DOHH2 (cell line): Measurements from ENCODE around the gene TNRC6A.
"Not testable (repeated sequence)": the region's sequence is repeated elsewhere in the genome, so short reads cannot be mapped to it uniquely, and the experiment has no call there.

Source experiments
- H3F3A ChIP-seq: fragments of 200-600 bp; sonication (generic), shearing (Covaris generic); 2 replicates; pipeline ENCODE4 v1.6.0; 2016; ENCODE audit warnings: antibody characterized with exemption, mild to moderate bottlenecking; ENCODE audit not compliant: control insufficient read depth, insufficient read depth
- H3K27ac ChIP-seq: fragments of 200-600 bp; sonication (generic); 2 replicates; pipeline ENCODE4 v1.5.1; 2014; ENCODE audit warnings: low read depth, mild to moderate bottlenecking, low read length, moderate library complexity
- H3K27me3 ChIP-seq: fragments of 200-600 bp; sonication (generic); 2 replicates; pipeline ENCODE4 v1.6.1; 2014; ENCODE audit warnings: mild to moderate bottlenecking, low read length, mixed read lengths; ENCODE audit not compliant: control insufficient read depth
- H3K36me3 ChIP-seq: fragments of 200-600 bp; sonication (generic); 2 replicates; pipeline ENCODE4 v1.6.1; 2014; ENCODE audit warnings: mild to moderate bottlenecking, low read length, moderate library complexity, mixed read lengths; ENCODE audit not compliant: control insufficient read depth
- H3K4me1 ChIP-seq: fragments of 200-600 bp; sonication (generic); 2 replicates; pipeline ENCODE4 v1.6.1; 2014; ENCODE audit warnings: mild to moderate bottlenecking, low read length, mixed read lengths; ENCODE audit not compliant: control insufficient read depth
- H3K4me2 ChIP-seq: fragments of 200-600 bp; sonication (generic); 2 replicates; pipeline ENCODE4 v1.6.0; 2014; ENCODE audit warnings: mild to moderate bottlenecking, low read length, moderate library complexity
- H3K4me3 ChIP-seq: fragments of 200-600 bp; sonication (generic); 2 replicates; pipeline ENCODE4 v1.5.1; 2014; ENCODE audit warnings: mild to moderate bottlenecking, low read length, mixed read lengths
- H3K79me2 ChIP-seq: fragments of 200-600 bp; sonication (generic); 2 replicates; pipeline ENCODE4 v1.6.1; 2014; ENCODE audit warnings: mild to moderate bottlenecking, low read length, mixed read lengths; ENCODE audit not compliant: control insufficient read depth
- H3K9me2 ChIP-seq: fragments of 200-600 bp; sonication (generic); replicated peaks from 2 replicates; pipeline ENCODE4 v1.6.1; 2014; ENCODE audit warnings: mild to moderate bottlenecking, low read length, mixed read lengths; ENCODE audit not compliant: control insufficient read depth
- H3K9me3 ChIP-seq: fragments of 200-600 bp; sonication (generic); 2 replicates; pipeline ENCODE4 v1.6.1; 2014; ENCODE audit warnings: antibody characterized with exemption, low read length, mixed read lengths; ENCODE audit not compliant: control insufficient read depth, insufficient read depth
- H4K20me1 ChIP-seq: fragments of 200-600 bp; sonication (generic); 2 replicates; pipeline ENCODE4 v1.6.0; 2014; ENCODE audit warnings: low read depth, mild to moderate bottlenecking, antibody characterized with exemption, low read length, moderate library complexity; ENCODE audit not compliant: control insufficient read depth, insufficient read depth
- CTCF ChIP-seq: fragments of 200-600 bp; sonication (generic); IDR thresholded peaks from one replicate; pipeline ENCODE4 v1.5.1; 2014; ENCODE audit warnings: antibody characterized with exemption, mild to moderate bottlenecking, low read depth, low read length; ENCODE audit not compliant: poor library complexity, severe bottlenecking
- EZH2phosphoT487 ChIP-seq: fragments of 200-600 bp; sonication (generic); IDR thresholded peaks from 2 replicates; pipeline ENCODE4 v1.6.1; 2017; ENCODE audit warnings: borderline replicate concordance, mild to moderate bottlenecking, antibody characterized with exemption, low read length, moderate library complexity, mixed read lengths

Gene TNRC6A

DNA sequence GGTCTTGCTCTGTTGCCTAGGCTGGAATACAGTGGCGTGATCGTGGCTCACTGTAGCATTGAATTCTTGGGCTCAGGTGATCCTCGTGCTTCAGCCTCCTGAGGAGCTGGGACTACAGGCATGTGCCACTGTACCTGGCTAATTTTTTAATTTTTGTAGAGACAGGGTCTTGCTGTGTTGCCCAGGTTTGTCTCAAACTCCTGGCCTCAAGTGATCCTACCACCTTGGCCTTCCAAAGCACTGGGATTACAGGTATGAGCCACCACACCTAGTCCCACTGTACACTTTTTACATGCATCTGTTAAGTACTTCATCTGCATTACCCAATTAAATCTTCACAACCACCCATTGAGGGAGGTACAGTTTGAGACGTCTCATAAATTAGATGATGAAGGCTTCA, 12.4 kb downstream of the TNRC6A start:
- H3K9me2 ChIP-seq, result no peaks in the 10 kb centered on the region

DNA sequence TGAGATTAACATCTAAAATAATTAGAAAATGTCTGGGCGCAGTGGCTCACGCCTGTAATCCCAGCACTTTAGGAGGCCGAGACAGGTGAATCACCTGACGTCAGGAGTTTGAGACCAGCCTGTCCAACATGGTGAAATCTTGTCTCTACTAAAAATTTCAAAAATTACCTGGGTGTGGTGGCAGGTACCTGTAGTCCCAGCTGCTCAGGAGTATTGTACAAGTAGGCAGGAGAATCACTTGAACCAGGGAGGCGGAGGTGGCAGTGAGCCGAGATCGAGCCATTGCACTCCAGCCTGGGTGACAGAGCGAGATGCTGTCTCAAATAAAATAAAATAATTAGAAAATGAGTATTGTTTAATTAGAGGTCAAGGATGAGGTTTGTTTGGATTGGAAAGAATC, 13.2 kb downstream of the TNRC6A start:
- H3K4me3 ChIP-seq, H3K4me2 ChIP-seq, H3K27ac ChIP-seq, H3K9me2 ChIP-seq, H3K27me3 ChIP-seq, H3K9me3 ChIP-seq: not testable (repeated sequence)
- peaks cover 68% of the 10 kb centered on the region for H3K36me3 ChIP-seq
- H3K4me1 ChIP-seq, result peaks cover 57% of the 10 kb centered on the region
- H4K20me1 ChIP-seq, result peaks cover 62% of the 10 kb centered on the region
- peaks cover 100% of the 10 kb centered on the region for H3K79me2 ChIP-seq
- peaks cover 10% of the 10 kb centered on the region for H3F3A ChIP-seq

More for the DNA sequence above, 12.4 kb downstream of the TNRC6A start:
- peaks cover 59% of the 10 kb centered on the region for H4K20me1 ChIP-seq
- no peak overlapping the region for H3K4me2 ChIP-seq
- peaks cover 62% of the 10 kb centered on the region for H3K36me3 ChIP-seq
- no peaks in the 10 kb centered on the region for H3K9me3 ChIP-seq
- peaks cover 18% of the 10 kb centered on the region for H3F3A ChIP-seq
- H3K4me1 ChIP-seq, result peaks cover 64% of the 10 kb centered on the region
- no peak overlapping the region for H3K27ac ChIP-seq
- H3K4me3 ChIP-seq, result no peak overlapping the region
- TF ChIP-seq CTCF (no peak), EZH2phosphoT487 (no peak)
- peaks cover 100% of the 10 kb centered on the region for H3K79me2 ChIP-seq
- no peaks in the 10 kb centered on the region for H3K27me3 ChIP-seq

- no peak overlapping the region for H3K4me2 ChIP-seq
- H3K27me3 ChIP-seq, result no peaks in the 10 kb centered on the region
- peaks cover 47% of the 10 kb centered on the region for H4K20me1 ChIP-seq
- TF ChIP-seq CTCF, result no peak
- no peak for TF ChIP-seq EZH2phosphoT487
- H3K36me3 ChIP-seq, result peaks cover 53% of the 10 kb centered on the region
- no peaks in the 10 kb centered on the region for H3K9me2 ChIP-seq
- H3K79me2 ChIP-seq, result peaks cover 99% of the 10 kb centered on the region
- no peak overlapping the region for H3K4me3 ChIP-seq
- H3K4me1 ChIP-seq, result peaks cover 30% of the 10 kb centered on the region
- no peak overlapping the region for H3K27ac ChIP-seq
- H3K9me3 ChIP-seq, result no peaks in the 10 kb centered on the region
- H3F3A ChIP-seq, result no peaks in the 10 kb centered on the region
These were observed 15.9 kb downstream of the TNRC6A start for GRCh38 chr16:24745391-24745790.

GRCh38 chr16:24745791-24746190, 16.3 kb downstream of the TNRC6A start:
- H3K4me2 ChIP-seq, result no peak overlapping the region
- peaks cover 43% of the 10 kb centered on the region for H4K20me1 ChIP-seq
- no peak overlapping the region for H3K4me3 ChIP-seq
- H3K9me3 ChIP-seq, result no peaks in the 10 kb centered on the region
- H3K36me3 ChIP-seq, result peaks cover 49% of the 10 kb centered on the region
- H3K27ac ChIP-seq, result no peak overlapping the region
- H3K9me2 ChIP-seq, result no peaks in the 10 kb centered on the region
- peaks cover 29% of the 10 kb centered on the region for H3K4me1 ChIP-seq
- TF ChIP-seq EZH2phosphoT487 (no peak), CTCF (no peak)
- H3F3A ChIP-seq, result 0 out of 2 replicates have a peak, but pooled peaks cover 1% of the 10 kb centered on the region
- H3K79me2 ChIP-seq, result peaks cover 99% of the 10 kb centered on the region
- H3K27me3 ChIP-seq, result no peaks in the 10 kb centered on the region
